ENCODE data around the gene PPFIBP2. TPM values are rescaled to one million over a fixed set of nuclear protein-coding genes. Genes with fewer than 3 reads are reported as not detected.

The PPFIBP2 gene
- total and polyA plus RNA-seq, 2 donors (not counting 1 experiment from before 2014, with no cell fraction given): 22.3 to 175 TPM

- no peaks in the 10 kb centered on the region for H3K4me1 ChIP-seq (ENCODE audit: control insufficient read depth in 2 of 2, insufficient read depth in 2 of 2, low read length in 2 of 2)
- Mint-ChIP-seq H3K4me1 (no peaks in the 10 kb centered on the region), H3K27me3 (peaks cover 24% of the 10 kb centered on the region), H3K27ac (no peak overlapping the region), H3K9me3 (ENCODE audit: insufficient read depth) (no peaks in the 10 kb centered on the region), H3K4me3 (no peak overlapping the region)
- no peak overlapping the region for H3K9ac ChIP-seq (ENCODE audit: low read length)
- no peaks in the 10 kb centered on the region for H4K20me1 ChIP-seq (ENCODE audit: control insufficient read depth, insufficient read depth, low read length, poor library complexity, severe bottlenecking)
- H2AFZ ChIP-seq (ENCODE audit: insufficient read depth, low read depth, low read length, poor library complexity, severe bottlenecking): no peak overlapping the region
- H3K4me3 ChIP-seq (ENCODE audit: control extremely low read depth in 1 of 5, extremely low read depth in 1 of 5, insufficient read depth in 1 of 5, low read depth in 2 of 5, low read length in 4 of 5): no peak overlapping the region
- H3K27ac ChIP-seq (ENCODE audit: low read length in 2 of 2): no peak overlapping the region
- H3K36me3 ChIP-seq (replicated peaks in 1 of 2; ENCODE audit: control extremely low read depth in 1 of 2, control insufficient read depth in 1 of 2, extremely low read depth in 1 of 2, insufficient read depth in 2 of 2, low read length in 1 of 2): no peaks in the 10 kb centered on the region
- WGBS (ENCODE audit: insufficient coverage): 90% methylated on average over 2 of the region's 2 CpGs
- no peaks in the 10 kb centered on the region for H3K9me3 ChIP-seq (ENCODE audit: control extremely low read depth in 1 of 3, control insufficient read depth in 2 of 3, insufficient read depth in 1 of 3, low read length in 2 of 3)
- ChIA-PET POLR2A (no interaction called here), CTCF (interaction anchor here (0.5 to 1.3 kb wide), 2 partner anchors 94 to 585 kb away, joined by 4 to 8 read pairs; no protein-coding TSS in a partner anchor)
- TF ChIP-seq EZH2 (IDR thresholded peaks at IDR 0.05; ENCODE audit: borderline replicate concordance, insufficient read depth, low read depth, low read length, poor library complexity, severe bottlenecking): no peak
- TF ChIP-seq CTCF (IDR thresholded peaks at IDR 0.05): no peak
- ATAC-seq (ENCODE audit: low read depth): no peak
- H3K4me2 ChIP-seq (replicated peaks; ENCODE audit: low read depth, low read length, poor library complexity, severe bottlenecking): no peak overlapping the region
- peaks cover 0 to 13% (median 4%) of the 10 kb centered on the region in 4 experiments for H3K27me3 ChIP-seq (replicated peaks in 1 of 4; ENCODE audit: control extremely low read depth in 1 of 4, control insufficient read depth in 3 of 4, insufficient read depth in 4 of 4, low read length in 3 of 4)
- DNase-seq: no peak
- intact Hi-C loops (cut with micrococcal nuclease): no loop called here
- no peaks in the 10 kb centered on the region for H3K79me2 ChIP-seq (ENCODE audit: control insufficient read depth, insufficient read depth, low read length)
These were observed 169.8 kb downstream of the PPFIBP2 start for GRCh38 chr11:7683571-7683970.

- Histone ChIP-seq H3K4me1 (ENCODE audit: control insufficient read depth in 2 of 2, insufficient read depth in 2 of 2, low read length in 2 of 2) (no peaks in the 10 kb centered on the region), H3K27me3 (replicated peaks in 1 of 4; ENCODE audit: control extremely low read depth in 1 of 4, control insufficient read depth in 3 of 4, insufficient read depth in 4 of 4, low read length in 3 of 4) (no peaks in the 10 kb centered on the region), H3K9ac (ENCODE audit: low read length) (no peak overlapping the region), H3K27ac (ENCODE audit: low read length in 2 of 2) (no peak overlapping the region), H2AFZ (ENCODE audit: insufficient read depth, low read depth, low read length, poor library complexity, severe bottlenecking) (no peak overlapping the region), H3K4me3 (ENCODE audit: control extremely low read depth in 1 of 5, extremely low read depth in 1 of 5, insufficient read depth in 1 of 5, low read depth in 2 of 5, low read length in 4 of 5) (no peak overlapping the region), H3K9me3 (ENCODE audit: control extremely low read depth in 1 of 3, control insufficient read depth in 2 of 3, insufficient read depth in 1 of 3, low read length in 2 of 3) (no peaks in the 10 kb centered on the region), H3K36me3 (replicated peaks in 1 of 2; ENCODE audit: control extremely low read depth in 1 of 2, control insufficient read depth in 1 of 2, extremely low read depth in 1 of 2, insufficient read depth in 2 of 2, low read length in 1 of 2) (no peaks in the 10 kb centered on the region), H3K4me2 (replicated peaks; ENCODE audit: low read depth, low read length, poor library complexity, severe bottlenecking) (no peak overlapping the region), H4K20me1 (ENCODE audit: control insufficient read depth, insufficient read depth, low read length, poor library complexity, severe bottlenecking) (no peaks in the 10 kb centered on the region), H3K79me2 (ENCODE audit: control insufficient read depth, insufficient read depth, low read length) (no peaks in the 10 kb centered on the region)
- ChIA-PET POLR2A (no interaction called here), CTCF (interaction anchor here (1.0 to 7.3 kb wide), 11 partner anchors 8 to 591 kb away, joined by 3 to 137 read pairs (median 5); no protein-coding TSS in a partner anchor)
- no peak overlapping the region for H3K27ac Mint-ChIP-seq
- TF ChIP-seq EZH2 (IDR thresholded peaks at IDR 0.05; ENCODE audit: borderline replicate concordance, insufficient read depth, low read depth, low read length, poor library complexity, severe bottlenecking) (no peak), CTCF (IDR thresholded peaks at IDR 0.05) (no peak)
- DNase-seq (no peak), ATAC-seq (ENCODE audit: low read depth) (no peak)
- no CpG with 5 or more reads among the region's 4 CpGs for WGBS (ENCODE audit: insufficient coverage)
- H3K27me3 Mint-ChIP-seq: peaks cover 19% of the 10 kb centered on the region
- H3K4me1 Mint-ChIP-seq: no peaks in the 10 kb centered on the region
- H3K9me3 Mint-ChIP-seq (ENCODE audit: insufficient read depth): no peaks in the 10 kb centered on the region
- intact Hi-C loops (cut with micrococcal nuclease): no loop called here
- H3K4me3 Mint-ChIP-seq: no peak overlapping the region
These were observed 173.0 kb downstream of the PPFIBP2 start for GRCh38 chr11:7686761-7687160.

Measured in B cell (primary cell).